ENCODE data around the gene B9D1. TPM values are rescaled to one million over a fixed set of nuclear protein-coding genes. Genes with fewer than 3 reads are reported as not detected.

B9D1 gene
- total and polyA plus RNA-seq, 2 experiments from 2014 or later: 35.2 to 63.5 TPM

DNA sequence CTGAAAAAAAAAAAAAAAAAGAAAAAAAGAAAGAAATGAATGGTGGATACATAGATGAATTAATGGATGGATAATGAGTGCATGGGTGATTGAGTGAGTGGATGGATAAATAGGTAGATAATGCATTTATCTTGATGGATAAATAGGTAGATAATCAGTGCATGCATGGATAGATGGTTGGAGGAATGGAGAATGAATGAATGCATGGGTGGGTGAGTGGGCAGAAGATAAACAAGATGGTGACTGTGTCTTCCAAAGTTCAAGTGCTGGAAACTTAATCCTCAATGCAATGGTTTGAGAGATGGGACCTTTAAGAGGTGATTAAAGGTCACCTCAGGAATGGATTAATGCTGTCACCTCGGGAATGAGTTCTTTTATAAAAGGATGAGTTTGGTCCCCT is 41.7 kb upstream of the B9D1 start:
- no peaks in the 10 kb centered on the region for H3K79me2 ChIP-seq (replicated peaks; ENCODE audit: insufficient read depth)
- H3K4me1 Mint-ChIP-seq: no peaks in the 10 kb centered on the region
- H3K27me3 Mint-ChIP-seq (ENCODE audit: insufficient read depth, low read depth, poor library complexity): peaks cover 10% of the 10 kb centered on the region
- no peaks in the 10 kb centered on the region for H3K9me3 Mint-ChIP-seq
- H3K4me2 ChIP-seq: no peak overlapping the region
- H3K9me2 ChIP-seq (ENCODE audit: insufficient read depth): 0 out of 2 replicates have a peak, but pooled peaks cover 8% of the 10 kb centered on the region
- H3K4me3 Mint-ChIP-seq: no peak overlapping the region
- H3K36me3 Mint-ChIP-seq (ENCODE audit: low read depth): no peaks in the 10 kb centered on the region
- H3K27ac ChIP-seq (ENCODE audit: low read depth): no peak overlapping the region
- DNase-seq (ENCODE audit: low spot score) (no peak), ATAC-seq (no peak)
- H2AFZ ChIP-seq: no peak overlapping the region
- no peaks in the 10 kb centered on the region for H3K36me3 ChIP-seq (ENCODE audit: insufficient read depth)
- no peak for TF ChIP-seq EZH2phosphoT487 (IDR thresholded peaks at IDR 0.05; ENCODE audit: unreplicated experiment)
- TF ChIP-seq, protein P1, sequence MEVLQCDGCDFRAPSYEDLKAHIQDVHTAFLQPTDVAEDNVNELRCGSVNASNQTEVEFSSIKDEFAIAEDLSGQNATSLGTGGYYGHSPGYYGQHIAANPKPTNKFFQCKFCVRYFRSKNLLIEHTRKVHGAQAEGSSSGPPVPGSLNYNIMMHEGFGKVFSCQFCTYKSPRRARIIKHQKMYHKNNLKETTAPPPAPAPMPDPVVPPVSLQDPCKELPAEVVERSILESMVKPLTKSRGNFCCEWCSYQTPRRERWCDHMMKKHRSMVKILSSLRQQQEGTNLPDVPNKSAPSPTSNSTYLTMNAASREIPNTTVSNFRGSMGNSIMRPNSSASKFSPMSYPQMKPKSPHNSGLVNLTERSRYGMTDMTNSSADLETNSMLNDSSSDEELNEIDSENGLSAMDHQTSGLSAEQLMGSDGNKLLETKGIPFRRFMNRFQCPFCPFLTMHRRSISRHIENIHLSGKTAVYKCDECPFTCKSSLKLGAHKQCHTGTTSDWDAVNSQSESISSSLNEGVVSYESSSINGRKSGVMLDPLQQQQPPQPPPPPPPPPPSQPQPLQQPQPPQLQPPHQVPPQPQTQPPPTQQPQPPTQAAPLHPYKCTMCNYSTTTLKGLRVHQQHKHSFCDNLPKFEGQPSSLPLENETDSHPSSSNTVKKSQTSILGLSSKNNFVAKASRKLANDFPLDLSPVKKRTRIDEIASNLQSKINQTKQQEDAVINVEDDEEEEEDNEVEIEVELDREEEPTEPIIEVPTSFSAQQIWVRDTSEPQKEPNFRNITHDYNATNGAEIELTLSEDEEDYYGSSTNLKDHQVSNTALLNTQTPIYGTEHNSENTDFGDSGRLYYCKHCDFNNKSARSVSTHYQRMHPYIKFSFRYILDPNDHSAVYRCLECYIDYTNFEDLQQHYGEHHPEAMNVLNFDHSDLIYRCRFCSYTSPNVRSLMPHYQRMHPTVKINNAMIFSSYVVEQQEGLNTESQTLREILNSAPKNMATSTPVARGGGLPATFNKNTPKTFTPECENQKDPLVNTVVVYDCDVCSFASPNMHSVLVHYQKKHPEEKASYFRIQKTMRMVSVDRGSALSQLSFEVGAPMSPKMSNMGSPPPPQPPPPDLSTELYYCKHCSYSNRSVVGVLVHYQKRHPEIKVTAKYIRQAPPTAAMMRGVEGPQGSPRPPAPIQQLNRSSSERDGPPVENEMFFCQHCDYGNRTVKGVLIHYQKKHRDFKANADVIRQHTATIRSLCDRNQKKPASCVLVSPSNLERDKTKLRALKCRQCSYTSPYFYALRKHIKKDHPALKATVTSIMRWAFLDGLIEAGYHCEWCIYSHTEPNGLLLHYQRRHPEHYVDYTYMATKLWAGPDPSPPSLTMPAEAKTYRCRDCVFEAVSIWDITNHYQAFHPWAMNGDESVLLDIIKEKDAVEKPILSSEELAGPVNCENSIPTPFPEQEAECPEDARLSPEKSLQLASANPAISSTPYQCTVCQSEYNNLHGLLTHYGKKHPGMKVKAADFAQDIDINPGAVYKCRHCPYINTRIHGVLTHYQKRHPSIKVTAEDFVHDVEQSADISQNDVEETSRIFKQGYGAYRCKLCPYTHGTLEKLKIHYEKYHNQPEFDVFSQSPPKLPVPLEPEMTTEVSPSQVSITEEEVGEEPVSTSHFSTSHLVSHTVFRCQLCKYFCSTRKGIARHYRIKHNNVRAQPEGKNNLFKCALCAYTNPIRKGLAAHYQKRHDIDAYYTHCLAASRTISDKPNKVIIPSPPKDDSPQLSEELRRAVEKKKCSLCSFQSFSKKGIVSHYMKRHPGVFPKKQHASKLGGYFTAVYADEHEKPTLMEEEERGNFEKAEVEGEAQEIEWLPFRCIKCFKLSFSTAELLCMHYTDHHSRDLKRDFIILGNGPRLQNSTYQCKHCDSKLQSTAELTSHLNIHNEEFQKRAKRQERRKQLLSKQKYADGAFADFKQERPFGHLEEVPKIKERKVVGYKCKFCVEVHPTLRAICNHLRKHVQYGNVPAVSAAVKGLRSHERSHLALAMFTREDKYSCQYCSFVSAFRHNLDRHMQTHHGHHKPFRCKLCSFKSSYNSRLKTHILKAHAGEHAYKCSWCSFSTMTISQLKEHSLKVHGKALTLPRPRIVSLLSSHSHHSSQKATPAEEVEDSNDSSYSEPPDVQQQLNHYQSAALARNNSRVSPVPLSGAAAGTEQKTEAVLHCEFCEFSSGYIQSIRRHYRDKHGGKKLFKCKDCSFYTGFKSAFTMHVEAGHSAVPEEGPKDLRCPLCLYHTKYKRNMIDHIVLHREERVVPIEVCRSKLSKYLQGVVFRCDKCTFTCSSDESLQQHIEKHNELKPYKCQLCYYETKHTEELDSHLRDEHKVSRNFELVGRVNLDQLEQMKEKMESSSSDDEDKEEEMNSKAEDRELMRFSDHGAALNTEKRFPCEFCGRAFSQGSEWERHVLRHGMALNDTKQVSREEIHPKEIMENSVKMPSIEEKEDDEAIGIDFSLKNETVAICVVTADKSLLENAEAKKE (CRISPR knock-in tag; IDR thresholded peaks at IDR 0.05): no peak
- no peak for TF ChIP-seq CREB1 (CRISPR knock-in tag; IDR thresholded peaks at IDR 0.05; ENCODE audit: low read depth)
- TF ChIP-seq EZH2 (IDR thresholded peaks at IDR 0.05; ENCODE audit: low read depth, unreplicated experiment): no peak
- no peak for TF ChIP-seq NANOG (IDR thresholded peaks at IDR 0.05; ENCODE audit: borderline replicate concordance)
- TF ChIP-seq, protein P2, sequence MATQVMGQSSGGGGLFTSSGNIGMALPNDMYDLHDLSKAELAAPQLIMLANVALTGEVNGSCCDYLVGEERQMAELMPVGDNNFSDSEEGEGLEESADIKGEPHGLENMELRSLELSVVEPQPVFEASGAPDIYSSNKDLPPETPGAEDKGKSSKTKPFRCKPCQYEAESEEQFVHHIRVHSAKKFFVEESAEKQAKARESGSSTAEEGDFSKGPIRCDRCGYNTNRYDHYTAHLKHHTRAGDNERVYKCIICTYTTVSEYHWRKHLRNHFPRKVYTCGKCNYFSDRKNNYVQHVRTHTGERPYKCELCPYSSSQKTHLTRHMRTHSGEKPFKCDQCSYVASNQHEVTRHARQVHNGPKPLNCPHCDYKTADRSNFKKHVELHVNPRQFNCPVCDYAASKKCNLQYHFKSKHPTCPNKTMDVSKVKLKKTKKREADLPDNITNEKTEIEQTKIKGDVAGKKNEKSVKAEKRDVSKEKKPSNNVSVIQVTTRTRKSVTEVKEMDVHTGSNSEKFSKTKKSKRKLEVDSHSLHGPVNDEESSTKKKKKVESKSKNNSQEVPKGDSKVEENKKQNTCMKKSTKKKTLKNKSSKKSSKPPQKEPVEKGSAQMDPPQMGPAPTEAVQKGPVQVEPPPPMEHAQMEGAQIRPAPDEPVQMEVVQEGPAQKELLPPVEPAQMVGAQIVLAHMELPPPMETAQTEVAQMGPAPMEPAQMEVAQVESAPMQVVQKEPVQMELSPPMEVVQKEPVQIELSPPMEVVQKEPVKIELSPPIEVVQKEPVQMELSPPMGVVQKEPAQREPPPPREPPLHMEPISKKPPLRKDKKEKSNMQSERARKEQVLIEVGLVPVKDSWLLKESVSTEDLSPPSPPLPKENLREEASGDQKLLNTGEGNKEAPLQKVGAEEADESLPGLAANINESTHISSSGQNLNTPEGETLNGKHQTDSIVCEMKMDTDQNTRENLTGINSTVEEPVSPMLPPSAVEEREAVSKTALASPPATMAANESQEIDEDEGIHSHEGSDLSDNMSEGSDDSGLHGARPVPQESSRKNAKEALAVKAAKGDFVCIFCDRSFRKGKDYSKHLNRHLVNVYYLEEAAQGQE (IDR thresholded peaks at IDR 0.05; ENCODE audit: unreplicated experiment): no peak
- TF ChIP-seq, protein P3, sequence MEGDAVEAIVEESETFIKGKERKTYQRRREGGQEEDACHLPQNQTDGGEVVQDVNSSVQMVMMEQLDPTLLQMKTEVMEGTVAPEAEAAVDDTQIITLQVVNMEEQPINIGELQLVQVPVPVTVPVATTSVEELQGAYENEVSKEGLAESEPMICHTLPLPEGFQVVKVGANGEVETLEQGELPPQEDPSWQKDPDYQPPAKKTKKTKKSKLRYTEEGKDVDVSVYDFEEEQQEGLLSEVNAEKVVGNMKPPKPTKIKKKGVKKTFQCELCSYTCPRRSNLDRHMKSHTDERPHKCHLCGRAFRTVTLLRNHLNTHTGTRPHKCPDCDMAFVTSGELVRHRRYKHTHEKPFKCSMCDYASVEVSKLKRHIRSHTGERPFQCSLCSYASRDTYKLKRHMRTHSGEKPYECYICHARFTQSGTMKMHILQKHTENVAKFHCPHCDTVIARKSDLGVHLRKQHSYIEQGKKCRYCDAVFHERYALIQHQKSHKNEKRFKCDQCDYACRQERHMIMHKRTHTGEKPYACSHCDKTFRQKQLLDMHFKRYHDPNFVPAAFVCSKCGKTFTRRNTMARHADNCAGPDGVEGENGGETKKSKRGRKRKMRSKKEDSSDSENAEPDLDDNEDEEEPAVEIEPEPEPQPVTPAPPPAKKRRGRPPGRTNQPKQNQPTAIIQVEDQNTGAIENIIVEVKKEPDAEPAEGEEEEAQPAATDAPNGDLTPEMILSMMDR (conservative IDR thresholded peaks at IDR 0.05; ENCODE audit: low read depth in 2 of 2): no peak
- TF ChIP-seq JUNB (IDR thresholded peaks at IDR 0.05; ENCODE audit: unreplicated experiment): no peak
- TF ChIP-seq ZNF331 (CRISPR knock-in tag; IDR thresholded peaks at IDR 0.05; ENCODE audit: low read depth): no peak
- no peak for TF ChIP-seq STAT1 (IDR thresholded peaks at IDR 0.05; ENCODE audit: unreplicated experiment)
- TF ChIP-seq POLR2AphosphoS5 (IDR thresholded peaks at IDR 0.05; ENCODE audit: low read depth): no peak
- no peak for TF ChIP-seq ZNF114 (CRISPR knock-in tag; IDR thresholded peaks at IDR 0.05)
- TF ChIP-seq, protein P4, sequence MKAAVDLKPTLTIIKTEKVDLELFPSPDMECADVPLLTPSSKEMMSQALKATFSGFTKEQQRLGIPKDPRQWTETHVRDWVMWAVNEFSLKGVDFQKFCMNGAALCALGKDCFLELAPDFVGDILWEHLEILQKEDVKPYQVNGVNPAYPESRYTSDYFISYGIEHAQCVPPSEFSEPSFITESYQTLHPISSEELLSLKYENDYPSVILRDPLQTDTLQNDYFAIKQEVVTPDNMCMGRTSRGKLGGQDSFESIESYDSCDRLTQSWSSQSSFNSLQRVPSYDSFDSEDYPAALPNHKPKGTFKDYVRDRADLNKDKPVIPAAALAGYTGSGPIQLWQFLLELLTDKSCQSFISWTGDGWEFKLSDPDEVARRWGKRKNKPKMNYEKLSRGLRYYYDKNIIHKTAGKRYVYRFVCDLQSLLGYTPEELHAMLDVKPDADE (IDR thresholded peaks at IDR 0.05): no peak
- no peak overlapping the region for H3K27ac Mint-ChIP-seq
- H3K4me1 ChIP-seq (ENCODE audit: insufficient read depth): no peaks in the 10 kb centered on the region
- no peaks in the 10 kb centered on the region for H3F3A ChIP-seq (replicated peaks; ENCODE audit: low read depth)
- no peaks in the 10 kb centered on the region for H4K20me1 ChIP-seq (replicated peaks; ENCODE audit: insufficient read depth)
- H3K27me3 ChIP-seq (ENCODE audit: insufficient read depth): no peaks in the 10 kb centered on the region
- H3K4me3 ChIP-seq: no peak overlapping the region
